B cell (primary cell): ENCODE results near the gene GPR89B. TPM values are rescaled to one million over a fixed set of nuclear protein-coding genes. Genes with fewer than 3 reads are reported as not detected.

Experiments used
- ATAC-seq: fragments of 200-7000 bp; cut with Tn5 transposase; one replicate; pipeline ENCODE4 v1.10.0; 2021; ENCODE audit warnings: low read depth, mild to moderate bottlenecking, moderate number of reproducible peaks, moderate library complexity
- CTCF ChIA-PET: fragments of 350-600 bp; sonication (Branson Sonifier 250); formaldehyde crosslinking; loops from one replicate; lab custom pipeline; 2021; ENCODE audit warnings: antibody characterized with exemption, inconsistent platforms; lab: Charles Lee
- POLR2A ChIA-PET: fragments of 350-600 bp; sonication (Branson Sonifier 250); formaldehyde crosslinking; loops from one replicate; lab custom pipeline; 2021; ENCODE audit warnings: antibody characterized with exemption; lab: Charles Lee
- DNase-seq: peaks from one replicate; pipeline ENCODE4 v3.0.0; 2013
- H2AFZ ChIP-seq: 2 replicates; pipeline ENCODE4 v1.6.1; 2012; ENCODE audit warnings: mild to moderate bottlenecking, low read depth, low read length; ENCODE audit not compliant: insufficient read depth, poor library complexity, severe bottlenecking
- H3K27ac ChIP-seq, 2 donors: 1 replicate in 1 of 2; 2 replicates in 1 of 2; pipeline ENCODE4 v1.5.1; 2012 to 2013; ENCODE audit warnings: low read length in 2 of 2, mild to moderate bottlenecking in 2 of 2, moderate library complexity in 1 of 2
- H3K27me3 ChIP-seq, 4 experiments: fragments of 200-600 bp in 1 of 4; sonication (generic) in 1 of 4; replicated peaks in 1 of 4; 1 replicate in 2 of 4; 2 replicates in 2 of 4; pipeline versions ENCODE4 v1.6.1 to v1.7.0; 2013 to 2016; ENCODE audit warnings: low read length in 3 of 4, mild to moderate bottlenecking in 2 of 4, mixed read lengths in 1 of 4, moderate library complexity in 1 of 4; ENCODE audit not compliant: insufficient read depth in 4 of 4, control insufficient read depth in 3 of 4; ENCODE audit errors: control extremely low read depth in 1 of 4
- H3K36me3 ChIP-seq, 2 experiments: replicated peaks in 1 of 2; 1 replicate in 1 of 2; 2 replicates in 1 of 2; pipeline versions ENCODE4 v1.6.1 to v1.7.1; 2013; ENCODE audit warnings: low read length in 1 of 2; ENCODE audit not compliant: insufficient read depth in 2 of 2, control insufficient read depth in 1 of 2; ENCODE audit errors: control extremely low read depth in 1 of 2, extremely low read depth in 1 of 2
- H3K4me1 ChIP-seq, 2 donors: fragments of 200-600 bp in 1 of 2; sonication (generic) in 1 of 2; 1 replicate in 1 of 2; 2 replicates in 1 of 2; pipeline versions ENCODE4 v1.5.1 to v1.6.1; 2013 to 2017; ENCODE audit warnings: low read length in 2 of 2; ENCODE audit not compliant: control insufficient read depth in 2 of 2, insufficient read depth in 2 of 2
- H3K4me2 ChIP-seq: replicated peaks from 2 replicates; pipeline ENCODE3; 2012; ENCODE audit warnings: mild to moderate bottlenecking, low read depth, low read length; ENCODE audit not compliant: poor library complexity, severe bottlenecking
- H3K4me3 ChIP-seq, 5 experiments: fragments of 200-600 bp in 1 of 5; sonication (generic) in 1 of 5; 1 replicate in 3 of 5; 2 replicates in 2 of 5; pipeline versions ENCODE4 v1.5.1 to v1.7.0; 2011 to 2016; ENCODE audit warnings: low read length in 4 of 5, mild to moderate bottlenecking in 4 of 5, low read depth in 2 of 5, control low read depth in 1 of 5, moderate library complexity in 1 of 5; ENCODE audit not compliant: insufficient read depth in 1 of 5; ENCODE audit errors: control extremely low read depth in 1 of 5, extremely low read depth in 1 of 5
- H3K79me2 ChIP-seq: fragments of 200-600 bp; sonication (generic); one replicate; pipeline ENCODE4 v1.6.0; 2016; ENCODE audit warnings: low read length; ENCODE audit not compliant: control insufficient read depth, insufficient read depth
- H3K9ac ChIP-seq: fragments of 200-600 bp; sonication (generic); 2 replicates; pipeline ENCODE4 v1.6.1; 2017; ENCODE audit warnings: mild to moderate bottlenecking, low read length, moderate library complexity
- H3K9me3 ChIP-seq, 3 donors: one replicate each; pipeline versions ENCODE4 v1.6.1 to v1.7.1; 2013; ENCODE audit warnings: low read length in 2 of 3; ENCODE audit not compliant: control insufficient read depth in 2 of 3, insufficient read depth in 1 of 3; ENCODE audit errors: control extremely low read depth in 1 of 3
- H4K20me1 ChIP-seq: 2 replicates; pipeline ENCODE4 v1.6.0; 2012; ENCODE audit warnings: mild to moderate bottlenecking, low read length; ENCODE audit not compliant: insufficient read depth, control insufficient read depth, poor library complexity, severe bottlenecking
- H3K27ac Mint-ChIP-seq: one replicate; pipeline ENCODE4 v1.8.0; 2021; ENCODE audit warnings: mixed read lengths
- H3K27me3 Mint-ChIP-seq: one replicate; pipeline ENCODE4 v1.8.0; 2021; ENCODE audit warnings: mixed read lengths
- H3K4me1 Mint-ChIP-seq: one replicate; pipeline ENCODE4 v1.8.0; 2021; ENCODE audit warnings: mixed read lengths
- H3K4me3 Mint-ChIP-seq: one replicate; pipeline ENCODE4 v1.8.0; 2021; ENCODE audit warnings: mixed read lengths
- H3K9me3 Mint-ChIP-seq: one replicate; pipeline ENCODE4 v1.8.0; 2022; ENCODE audit warnings: mixed read lengths; ENCODE audit not compliant: insufficient read depth
- EZH2 ChIP-seq: IDR thresholded peaks from 2 replicates; pipeline ENCODE4 v1.6.1; 2012; ENCODE audit warnings: borderline replicate concordance, low read depth, mild to moderate bottlenecking, moderate library complexity, low read length; ENCODE audit not compliant: insufficient read depth, poor library complexity, severe bottlenecking
- WGBS: methylation state at CpG from one replicate; pipeline ENCODE4 v1.1.5; 2013; ENCODE audit warnings: missing lambda C conversion rate; ENCODE audit not compliant: insufficient coverage; 5-methylcytosine and 5-hydroxymethylcytosine counted together
- intact Hi-C: fragments of 100-400 bp; cut with micrococcal nuclease; formaldehyde crosslinking; loops from one replicate; pipeline ENCODE4 v1.10.0; 2022
- polyA plus RNA-seq: library from polyadenylated mRNA; depleted of rRNA; stranded (reverse); fragments of >200 nt; gene quantifications from 2 replicates; pipeline ENCODE4 v1.2.3, GENCODE V29; 2012
- total RNA-seq, 2 donors: library from RNA; stranded (reverse); fragments of 120-200 nt in 1 of 2; gene quantifications; 1 replicate in 1 of 2; 2 replicates in 1 of 2; pipeline versions ENCODE4 v1.2.3 to v1.2.4, GENCODE V29; 2013 to 2022
- TF ChIP-seq, protein P1 (sequence below): fragments of 200-600 bp; IDR thresholded peaks from one replicate; pipeline ENCODE4 v1.8.0; 2022; ENCODE audit warnings: antibody characterized with exemption, mild to moderate bottlenecking

GPR89B gene
- total and polyA plus RNA-seq, 2 donors (not counting 1 experiment from before 2014, with no cell fraction given) = 20.5 to 20.8 TPM

DNA sequence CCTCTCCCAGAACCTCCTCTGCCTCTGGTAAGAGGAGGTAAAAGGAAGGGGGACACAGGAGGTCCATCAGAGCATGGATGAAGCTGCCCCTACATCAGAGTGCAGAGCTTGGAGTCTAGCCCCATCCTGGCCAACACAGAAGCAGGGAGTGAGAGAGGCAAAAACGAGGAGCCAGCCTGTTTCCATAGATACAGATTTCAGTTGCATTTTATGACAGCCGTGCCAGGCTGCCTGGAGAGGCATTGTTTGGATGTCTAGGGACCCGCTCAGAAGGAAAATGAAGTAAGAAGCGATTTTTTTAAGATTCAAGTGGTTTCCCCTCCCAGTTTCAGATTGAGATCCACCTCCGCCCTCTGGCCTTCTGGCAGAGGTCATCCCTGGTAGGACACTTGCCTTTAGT is 37.1 kb upstream of the GPR89B start:
- Histone ChIP-seq H3K9me3 (no peaks in the 10 kb centered on the region), H3K4me1 (no peaks in the 10 kb centered on the region), H3K4me2 (no peak overlapping the region), H3K9ac (no peak overlapping the region), H3K36me3 (no peaks in the 10 kb centered on the region), H3K27ac (no peak overlapping the region), H3K4me3 (no peak overlapping the region), H4K20me1 (no peaks in the 10 kb centered on the region), H3K27me3 (no peaks in the 10 kb centered on the region), H2AFZ (no peak overlapping the region), H3K79me2 (no peaks in the 10 kb centered on the region)
- CTCF ChIA-PET = interaction anchor here (1.0 to 3.9 kb wide), 6 partner anchors 11 to 621 kb away, joined by 3 to 37 read pairs (median 14); partner anchors contain the start of gene GJA8
- peaks cover 2% of the 10 kb centered on the region for H3K4me1 Mint-ChIP-seq
- intact Hi-C loops = no loop called here
- peaks cover 25% of the 10 kb centered on the region for H3K27me3 Mint-ChIP-seq
- H3K9me3 Mint-ChIP-seq = no peaks in the 10 kb centered on the region
- ATAC-seq = no peak
- no peak for DNase-seq
- H3K27ac Mint-ChIP-seq = no peak overlapping the region
- TF ChIP-seq, protein P1, sequence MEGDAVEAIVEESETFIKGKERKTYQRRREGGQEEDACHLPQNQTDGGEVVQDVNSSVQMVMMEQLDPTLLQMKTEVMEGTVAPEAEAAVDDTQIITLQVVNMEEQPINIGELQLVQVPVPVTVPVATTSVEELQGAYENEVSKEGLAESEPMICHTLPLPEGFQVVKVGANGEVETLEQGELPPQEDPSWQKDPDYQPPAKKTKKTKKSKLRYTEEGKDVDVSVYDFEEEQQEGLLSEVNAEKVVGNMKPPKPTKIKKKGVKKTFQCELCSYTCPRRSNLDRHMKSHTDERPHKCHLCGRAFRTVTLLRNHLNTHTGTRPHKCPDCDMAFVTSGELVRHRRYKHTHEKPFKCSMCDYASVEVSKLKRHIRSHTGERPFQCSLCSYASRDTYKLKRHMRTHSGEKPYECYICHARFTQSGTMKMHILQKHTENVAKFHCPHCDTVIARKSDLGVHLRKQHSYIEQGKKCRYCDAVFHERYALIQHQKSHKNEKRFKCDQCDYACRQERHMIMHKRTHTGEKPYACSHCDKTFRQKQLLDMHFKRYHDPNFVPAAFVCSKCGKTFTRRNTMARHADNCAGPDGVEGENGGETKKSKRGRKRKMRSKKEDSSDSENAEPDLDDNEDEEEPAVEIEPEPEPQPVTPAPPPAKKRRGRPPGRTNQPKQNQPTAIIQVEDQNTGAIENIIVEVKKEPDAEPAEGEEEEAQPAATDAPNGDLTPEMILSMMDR = no peak
- no peak for TF ChIP-seq EZH2
- POLR2A ChIA-PET = no interaction called here
- no peak overlapping the region for H3K4me3 Mint-ChIP-seq
- 88% methylated on average over 5 of the region's 5 CpGs for WGBS

DNA sequence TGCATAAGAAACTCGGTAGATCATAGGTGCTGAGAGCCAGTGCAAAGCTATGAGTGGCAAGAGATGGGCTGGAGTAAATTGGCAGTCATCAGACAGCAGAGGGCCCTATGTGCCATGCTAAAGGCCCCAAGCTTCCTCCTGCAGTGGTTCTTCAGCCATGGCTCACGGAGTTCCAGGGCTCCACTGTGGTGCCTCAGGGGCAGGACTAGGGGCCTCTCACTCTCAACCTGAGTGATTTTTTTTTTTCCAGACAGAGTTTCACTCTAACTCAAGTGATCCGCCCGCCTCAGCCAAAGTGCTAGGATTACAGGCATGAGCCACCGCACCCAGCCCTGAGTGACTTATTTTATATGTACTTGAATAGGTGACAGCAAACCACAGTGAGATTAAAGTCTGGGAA is 36.0 kb upstream of the GPR89B start:
- H3K9me3 Mint-ChIP-seq = no peaks in the 10 kb centered on the region
- WGBS = 85% methylated on average over 5 of the region's 5 CpGs
- H3K27me3 Mint-ChIP-seq = peaks cover 22% of the 10 kb centered on the region
- H3K9me3 ChIP-seq = no peaks in the 10 kb centered on the region
- H3K4me1 ChIP-seq = no peaks in the 10 kb centered on the region
- TF ChIP-seq, protein P1 = no peak
- TF ChIP-seq EZH2 = no peak
- no peak overlapping the region for H3K4me3 ChIP-seq
- intact Hi-C loops = loop anchor here (1.0 to 2.0 kb wide), 3 partner anchors 167 to 397 kb away; no protein-coding TSS in a partner anchor
- H3K4me3 Mint-ChIP-seq = no peak overlapping the region
- CTCF ChIA-PET = interaction anchor here (0.6 to 3.9 kb wide), 30 partner anchors 9 to 844 kb away, joined by 3 to 37 read pairs (median 4); partner anchors contain the start of gene GJA8
- H3K27ac ChIP-seq = no peak overlapping the region
- no peaks in the 10 kb centered on the region for H4K20me1 ChIP-seq
- no peaks in the 10 kb centered on the region for H3K27me3 ChIP-seq
- POLR2A ChIA-PET = no interaction called here
- ATAC-seq (no peak), DNase-seq (no peak)
- no peak overlapping the region for H3K4me2 ChIP-seq
- H3K9ac ChIP-seq = no peak overlapping the region
- no peak overlapping the region for H2AFZ ChIP-seq
- H3K79me2 ChIP-seq = no peaks in the 10 kb centered on the region
- no peak overlapping the region for H3K27ac Mint-ChIP-seq
- no peaks in the 10 kb centered on the region for H3K36me3 ChIP-seq
- H3K4me1 Mint-ChIP-seq = peaks cover 2% of the 10 kb centered on the region
